ENCODE results near the gene FCN1.

Gene FCN1

GRCh38 chr9:134951994-134952393, 34.3 kb upstream of the FCN1 start:
- DNase-seq (ENCODE audit: extremely low read depth in 1 of 2, low read depth in 1 of 2): no peak

GRCh38 chr9:134951461-134951860, 33.7 kb upstream of the FCN1 start:
- no peak for DNase-seq (ENCODE audit: extremely low read depth in 1 of 2, low read depth in 1 of 2)

- no peak for DNase-seq (ENCODE audit: extremely low read depth in 1 of 2, low read depth in 1 of 2)
These were observed 32.9 kb upstream of the FCN1 start for GRCh38 chr9:134950386-134951210.

GRCh38 chr9:134949681-134950385, 32.1 kb upstream of the FCN1 start:
- no peak for DNase-seq (ENCODE audit: extremely low read depth in 1 of 2, low read depth in 1 of 2)

- DNase-seq (ENCODE audit: extremely low read depth in 1 of 2, low read depth in 1 of 2): no peak
These were observed 30.4 kb upstream of the FCN1 start for GRCh38 chr9:134948149-134948548.

GRCh38 chr9:134947265-134947955, 29.7 kb upstream of the FCN1 start:
- DNase-seq (ENCODE audit: extremely low read depth in 1 of 2, low read depth in 1 of 2): no peak

GRCh38 chr9:134946663-134947062, 29.0 kb upstream of the FCN1 start:
- no peak for DNase-seq (ENCODE audit: extremely low read depth in 1 of 2, low read depth in 1 of 2)

- DNase-seq (ENCODE audit: extremely low read depth in 1 of 2, low read depth in 1 of 2): no peak
These were observed 28.0 kb upstream of the FCN1 start for GRCh38 chr9:134945509-134946275.

- no peak for DNase-seq (ENCODE audit: extremely low read depth in 1 of 2, low read depth in 1 of 2)
These were observed 27.2 kb upstream of the FCN1 start for GRCh38 chr9:134944916-134945315.

- no peak for DNase-seq (ENCODE audit: extremely low read depth in 1 of 2, low read depth in 1 of 2)
These were observed 26.7 kb upstream of the FCN1 start for GRCh38 chr9:134944351-134944802.

- no peak for DNase-seq (ENCODE audit: extremely low read depth in 1 of 2, low read depth in 1 of 2)
These were observed 26.1 kb upstream of the FCN1 start for GRCh38 chr9:134943836-134944235.

- no peak for DNase-seq (ENCODE audit: extremely low read depth in 1 of 2, low read depth in 1 of 2)
These were observed 25.7 kb upstream of the FCN1 start for GRCh38 chr9:134943411-134943810.

- no peak for DNase-seq (ENCODE audit: extremely low read depth in 1 of 2, low read depth in 1 of 2)
These were observed 25.1 kb upstream of the FCN1 start for GRCh38 chr9:134942788-134943184.

- no peak for DNase-seq (ENCODE audit: extremely low read depth in 1 of 2, low read depth in 1 of 2)
These were observed 24.5 kb upstream of the FCN1 start for GRCh38 chr9:134942011-134942787.

- no peak for DNase-seq (ENCODE audit: extremely low read depth in 1 of 2, low read depth in 1 of 2)
These were observed 22.8 kb upstream of the FCN1 start for GRCh38 chr9:134940236-134941208.

GRCh38 chr9:134939836-134940235, 22.1 kb upstream of the FCN1 start:
- no peak for DNase-seq (ENCODE audit: extremely low read depth in 1 of 2, low read depth in 1 of 2)

- no peak for DNase-seq (ENCODE audit: extremely low read depth in 1 of 2, low read depth in 1 of 2)
These were observed 21.5 kb upstream of the FCN1 start for GRCh38 chr9:134939080-134939733.

- no peak for DNase-seq (ENCODE audit: extremely low read depth in 1 of 2, low read depth in 1 of 2)
These were observed 20.8 kb upstream of the FCN1 start for GRCh38 chr9:134938346-134939079.
